Sciatic nerve (tissue), 2 donors: ENCODE measurements around the gene MKRN2OS. TPM values are rescaled to one million over a fixed set of nuclear protein-coding genes. Genes with fewer than 3 reads are reported as not detected.
A peak's percentile ranks its signal among the peaks of the same experiment; 100 is the strongest.

Experiments
- ATAC-seq: fragments of 200-7000 bp; cut with Tn5 transposase; one replicate; pipeline ENCODE4 v1.9.1; 2020; ENCODE audit warnings: mild to moderate bottlenecking, moderate library complexity
- DNase-seq: peaks from one replicate; pipeline ENCODE4 v3.0.0-alpha.2; 2020; ENCODE audit warnings: low spot score
- intact Hi-C: fragments of 100-400 bp; cut with DNase I; formaldehyde crosslinking; loops from one replicate; pipeline ENCODE4 v1.14.2; 2022
- total RNA-seq: library from RNA; stranded (reverse); fragmentation: NEBNext Ultra II Directional; extraction: Animal tissue kit (Norgen Biotek cat#: 25700); gene quantifications from one replicate; pipeline ENCODE4 v1.2.1, GENCODE V29; 2021
- donor health status: DM: no; HTN: no; CAD: no.
- donor health status: DM: no; HTN: no; CAD: no.

MKRN2OS gene
- total RNA-seq, 1 donor from 2014 or later = not detected

DNA sequence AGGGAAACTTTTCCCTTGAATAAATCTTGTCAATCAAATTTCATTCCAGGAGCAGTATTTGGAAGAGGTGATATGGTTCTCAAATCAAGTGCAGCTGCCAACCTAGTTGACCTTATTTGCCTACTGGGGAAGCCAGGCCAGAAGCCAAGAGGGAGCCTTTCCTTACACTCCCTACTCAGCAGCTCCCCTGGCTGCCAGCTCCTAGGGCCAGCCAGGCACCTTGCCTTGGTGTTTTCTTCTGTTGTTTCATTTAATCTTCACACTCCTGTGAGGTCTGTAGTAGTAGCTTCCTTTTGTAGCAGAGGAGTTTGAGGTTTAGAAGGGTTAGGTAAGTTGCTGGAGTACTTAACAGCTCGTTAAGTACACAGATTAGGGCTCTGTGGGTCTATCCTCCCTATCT, 22.6 kb downstream of the MKRN2OS start:
- DNase-seq = no peak
- ATAC-seq = no peak
- intact Hi-C loops = no loop called here

DNA sequence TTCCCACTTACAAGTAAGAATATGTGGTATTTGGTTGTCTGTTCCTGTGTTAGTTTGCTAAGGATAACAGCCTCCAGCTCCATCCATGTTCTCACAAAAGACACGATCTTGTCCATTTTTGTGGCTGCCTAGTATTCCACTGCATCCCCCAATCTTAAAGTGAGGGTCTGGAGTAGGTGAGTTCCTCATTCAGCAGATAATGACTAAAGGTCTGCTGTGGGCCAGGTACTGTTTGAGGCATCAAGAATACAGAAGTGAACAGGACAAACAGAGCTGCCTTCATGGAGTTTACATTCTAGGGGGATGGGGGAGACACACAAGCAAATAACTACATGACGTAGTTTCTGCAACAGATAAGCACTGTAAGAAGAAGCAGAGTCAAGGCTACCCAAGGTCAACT, 24.3 kb downstream of the MKRN2OS start:
- intact Hi-C loops = no loop called here
- no peak for ATAC-seq
- DNase-seq = no peak

DNA sequence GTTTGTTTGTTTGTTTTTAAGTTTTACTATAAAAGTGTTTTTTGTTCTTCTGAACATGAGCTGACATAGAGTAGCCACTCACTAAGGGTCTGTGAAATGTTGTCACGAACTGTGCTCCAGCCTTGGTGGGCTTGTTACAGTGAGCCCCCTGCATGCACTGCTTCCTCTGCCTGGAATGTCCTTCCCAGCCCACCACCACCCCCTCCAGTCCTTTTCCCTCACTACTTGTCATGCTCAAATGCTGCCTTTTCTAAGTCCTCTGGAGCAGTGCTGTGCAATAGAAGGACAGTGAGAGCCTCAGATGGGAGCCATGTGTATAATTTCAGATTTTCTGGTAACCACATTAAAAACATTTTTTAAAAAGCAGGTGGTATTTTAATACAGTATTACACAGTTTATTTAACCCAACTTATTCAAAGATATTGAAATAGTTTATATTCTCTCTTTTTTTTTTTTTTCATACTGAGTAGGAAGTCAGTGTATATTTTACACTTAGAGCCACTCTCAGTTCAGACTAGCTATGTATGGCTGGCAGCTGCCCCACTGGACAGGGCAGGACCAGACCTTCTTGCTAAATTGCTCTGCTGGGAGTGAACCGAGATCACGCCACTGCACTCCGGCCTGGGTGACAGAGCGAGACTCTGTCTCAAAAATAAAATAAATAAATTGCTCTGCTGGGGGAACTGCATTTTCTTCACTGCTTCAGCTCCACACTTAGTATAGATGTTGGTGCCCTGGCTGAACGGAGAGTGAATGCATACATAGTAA, 26.9 kb downstream of the MKRN2OS start:
- no peak for ATAC-seq

DNA sequence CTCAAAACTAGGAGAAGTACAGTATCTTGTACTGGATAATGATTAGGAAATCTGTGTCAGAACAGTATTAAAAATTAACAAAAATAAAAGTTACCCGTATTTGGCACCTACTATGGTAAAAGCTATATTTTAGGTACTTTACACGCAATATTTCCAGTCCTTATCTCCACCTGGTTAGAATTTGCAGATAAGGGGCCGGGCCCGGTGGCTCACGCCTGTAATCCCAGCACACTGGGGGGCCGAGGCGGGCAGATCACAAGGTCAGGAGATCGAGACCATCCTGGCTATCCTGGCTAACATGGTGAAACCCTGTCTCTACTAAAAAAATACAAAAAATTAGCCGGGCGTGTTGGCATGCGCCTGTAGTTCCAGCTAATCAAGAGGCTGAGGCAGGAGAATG, 28.4 kb downstream of the MKRN2OS start:
- ATAC-seq = no peak
- intact Hi-C loops = no loop called here
- DNase-seq = no peak

More for the DNA sequence above, 26.9 kb downstream of the MKRN2OS start:
- DNase-seq = no peak
- intact Hi-C loops = no loop called here

DNA sequence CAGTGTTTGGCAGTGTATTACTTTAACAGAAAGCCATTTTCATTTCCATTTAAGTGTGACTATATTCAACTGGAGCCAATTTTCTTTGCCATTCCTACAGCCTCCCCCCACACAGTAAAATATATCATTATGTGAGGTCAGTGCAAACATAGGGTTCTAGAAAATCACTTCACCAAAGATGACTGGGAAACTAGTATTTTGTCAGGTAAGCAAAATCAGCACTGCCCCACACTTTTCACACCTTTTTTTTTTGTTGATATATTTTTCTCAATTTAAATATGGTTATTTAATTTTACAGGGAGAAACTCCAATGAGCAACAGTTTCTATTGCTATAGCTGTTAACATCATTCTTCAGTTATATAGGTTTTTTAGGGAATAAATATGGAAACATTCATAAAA, 29.7 kb downstream of the MKRN2OS start:
- ATAC-seq = no peak
- no peak for DNase-seq

DNA sequence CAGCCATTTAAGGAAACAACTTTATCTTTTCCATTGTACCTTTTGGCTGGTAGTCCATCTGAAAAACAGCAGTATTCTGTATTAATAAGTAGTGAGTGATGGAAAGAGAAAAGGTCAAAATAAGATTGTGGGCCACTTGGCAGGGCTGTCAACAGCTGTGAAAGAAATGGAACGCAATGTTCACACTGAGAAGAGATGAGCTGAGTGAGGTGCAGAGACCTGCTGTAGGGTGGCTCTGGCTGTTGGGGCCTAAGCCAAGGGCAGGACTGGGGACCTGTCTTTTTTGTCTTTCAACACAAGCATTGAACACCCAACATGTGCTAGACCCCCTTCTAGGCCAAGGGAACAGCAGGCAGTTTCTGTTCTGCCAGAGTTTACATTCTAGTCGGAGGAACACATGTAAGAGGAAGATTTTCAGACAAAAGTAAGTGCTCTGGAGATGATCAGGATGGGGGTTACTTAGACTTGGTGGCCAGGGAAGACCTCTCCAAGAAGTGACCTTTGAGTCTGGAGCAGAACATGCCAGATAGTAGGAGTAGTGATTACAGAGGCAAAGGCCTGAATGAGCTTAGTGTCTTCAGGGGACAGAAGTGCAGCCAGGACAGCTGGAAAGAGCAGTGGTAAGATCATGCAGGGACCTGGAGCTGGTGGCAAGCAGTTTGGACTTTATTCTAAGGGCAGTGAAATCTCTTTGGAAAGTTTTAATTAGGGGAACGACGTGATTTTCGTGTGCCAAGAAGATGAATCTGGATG, 31.4 kb downstream of the MKRN2OS start:
- ATAC-seq (no peak), DNase-seq (no peak)
- intact Hi-C loops = no loop called here

More for the DNA sequence above, 29.7 kb downstream of the MKRN2OS start:
- intact Hi-C loops = no loop called here

DNA sequence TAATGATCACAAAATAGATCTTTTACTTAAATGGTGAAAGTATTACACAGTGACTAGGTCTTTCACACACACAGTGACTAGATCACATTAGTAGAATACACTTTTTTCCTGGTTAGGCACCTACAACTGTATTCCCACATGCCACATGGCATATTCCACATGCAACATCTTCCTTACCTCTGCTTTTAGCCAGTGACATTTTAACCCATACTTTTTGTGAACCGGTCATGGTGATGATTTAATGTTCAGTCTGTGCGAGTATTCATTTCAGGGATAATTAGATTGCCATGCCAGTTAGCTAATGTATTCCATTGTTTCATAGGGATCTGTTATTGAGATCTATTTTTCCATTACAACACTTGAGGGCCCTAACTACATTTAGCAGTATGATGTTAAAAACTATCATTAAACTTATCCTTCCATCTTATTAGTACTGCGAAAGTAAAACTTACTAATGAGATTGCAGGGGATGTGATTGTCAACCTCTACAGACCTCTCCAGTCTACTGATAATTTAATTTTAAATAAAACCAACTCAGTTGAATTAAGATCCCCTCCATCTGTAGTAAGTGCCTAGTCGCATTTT, 32.7 kb downstream of the MKRN2OS start:
- ATAC-seq (no peak), DNase-seq (no peak)
- intact Hi-C loops = no loop called here

DNA sequence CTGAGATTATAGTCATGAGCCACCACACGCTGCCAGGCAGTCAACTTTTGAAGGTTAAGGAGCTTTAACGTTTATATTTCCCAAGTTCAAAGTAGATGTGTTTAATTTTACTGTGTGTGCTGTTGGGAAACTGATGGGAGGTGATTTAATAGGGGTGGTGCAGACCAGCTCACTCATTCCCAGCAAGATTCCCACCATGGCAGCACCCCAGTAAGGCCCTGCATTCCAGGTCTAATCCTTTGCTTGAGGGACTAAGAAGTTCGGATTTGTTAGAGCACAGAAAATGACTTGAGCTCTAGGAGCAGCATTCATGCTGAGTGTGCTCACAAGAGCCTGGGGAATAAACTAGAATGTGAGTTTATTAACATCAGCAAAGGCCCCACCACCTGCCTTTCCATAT, 35.8 kb downstream of the MKRN2OS start:
- intact Hi-C loops = no loop called here
- DNase-seq = no peak

DNA sequence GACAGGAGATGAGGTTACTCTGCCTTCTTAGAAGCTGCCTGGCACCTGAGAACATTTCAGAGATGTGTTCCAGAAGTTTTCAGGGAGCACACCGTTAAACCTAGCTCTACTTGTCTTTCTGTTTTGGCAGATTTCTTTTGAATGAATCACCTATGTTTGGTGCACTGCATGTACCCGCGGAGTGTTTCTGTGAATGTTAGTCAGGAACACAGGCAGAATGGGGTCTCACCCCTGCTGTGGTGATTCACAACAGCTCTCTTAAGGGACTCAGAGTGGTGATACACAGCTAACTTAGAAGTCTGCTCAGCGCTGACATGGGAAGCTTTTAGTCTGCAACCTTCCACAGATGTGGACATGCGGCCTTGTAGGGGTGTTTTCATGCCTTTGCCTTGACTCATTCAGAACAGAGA, 37.0 kb downstream of the MKRN2OS start:
- DNase-seq = no peak
- intact Hi-C loops = no loop called here
- peak; percentile 72 for ATAC-seq

More for the DNA sequence above, 35.8 kb downstream of the MKRN2OS start:
- ATAC-seq = no peak

DNA sequence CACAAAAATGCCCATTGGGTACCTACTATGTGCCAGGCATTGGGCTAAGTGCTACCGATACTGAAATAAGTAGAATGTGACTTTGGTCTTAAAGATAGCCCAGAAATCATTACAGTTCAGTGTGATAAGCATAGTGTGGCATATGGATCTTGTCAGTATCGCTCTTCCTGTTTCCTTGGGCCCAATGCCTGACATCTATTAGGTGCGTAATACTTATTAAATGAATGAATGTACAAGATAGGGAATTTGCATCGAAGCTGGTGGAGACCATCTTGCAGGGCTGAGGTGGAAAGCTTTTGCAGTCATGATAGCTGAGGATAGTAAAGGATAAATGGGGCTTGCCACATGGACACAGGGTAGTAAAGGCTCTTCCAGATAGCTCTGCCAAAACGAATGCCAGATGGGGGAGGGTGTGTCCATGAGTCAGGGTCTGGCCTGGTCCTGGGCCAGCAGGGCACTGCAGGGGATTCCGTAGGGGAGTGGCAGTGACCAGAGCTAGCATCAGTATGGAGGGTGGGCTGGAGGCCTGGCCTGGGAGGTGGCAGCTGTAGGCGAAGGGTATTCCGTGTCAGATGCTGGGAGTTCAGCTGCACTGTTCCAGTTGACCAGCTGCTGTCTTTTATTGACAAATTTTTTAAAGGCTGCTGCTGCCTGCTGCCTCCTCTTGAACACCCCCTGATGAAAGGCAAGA, 37.6 kb downstream of the MKRN2OS start:
- DNase-seq (no peak), ATAC-seq (peak; percentile 10)
- intact Hi-C loops = no loop called here

DNA sequence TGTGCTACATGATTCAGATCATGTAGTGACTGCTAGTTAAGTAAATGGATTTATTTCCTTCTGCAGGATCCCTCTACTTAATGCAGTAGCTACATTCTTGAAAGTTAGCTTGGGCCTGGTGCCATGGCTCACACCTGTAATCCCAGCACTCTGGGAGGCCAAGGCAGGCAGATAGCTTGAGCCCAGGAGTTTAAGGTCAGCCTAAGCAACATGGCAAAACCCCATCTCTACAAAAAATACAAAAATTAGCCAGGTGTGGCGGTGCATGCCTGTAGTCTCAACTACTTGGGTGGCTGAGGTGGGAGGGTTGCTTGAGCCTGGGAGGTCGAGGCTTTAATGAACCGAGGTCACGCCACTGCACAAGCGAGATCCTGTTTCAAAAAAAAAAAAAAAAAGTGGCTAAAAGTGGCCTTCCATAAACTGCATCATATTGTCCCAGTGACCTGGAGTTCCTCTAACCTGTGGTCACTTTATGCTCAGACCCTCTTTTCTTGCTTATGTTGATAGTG, 39.0 kb downstream of the MKRN2OS start:
- ATAC-seq (no peak), DNase-seq (no peak)
- intact Hi-C loops = no loop called here

DNA sequence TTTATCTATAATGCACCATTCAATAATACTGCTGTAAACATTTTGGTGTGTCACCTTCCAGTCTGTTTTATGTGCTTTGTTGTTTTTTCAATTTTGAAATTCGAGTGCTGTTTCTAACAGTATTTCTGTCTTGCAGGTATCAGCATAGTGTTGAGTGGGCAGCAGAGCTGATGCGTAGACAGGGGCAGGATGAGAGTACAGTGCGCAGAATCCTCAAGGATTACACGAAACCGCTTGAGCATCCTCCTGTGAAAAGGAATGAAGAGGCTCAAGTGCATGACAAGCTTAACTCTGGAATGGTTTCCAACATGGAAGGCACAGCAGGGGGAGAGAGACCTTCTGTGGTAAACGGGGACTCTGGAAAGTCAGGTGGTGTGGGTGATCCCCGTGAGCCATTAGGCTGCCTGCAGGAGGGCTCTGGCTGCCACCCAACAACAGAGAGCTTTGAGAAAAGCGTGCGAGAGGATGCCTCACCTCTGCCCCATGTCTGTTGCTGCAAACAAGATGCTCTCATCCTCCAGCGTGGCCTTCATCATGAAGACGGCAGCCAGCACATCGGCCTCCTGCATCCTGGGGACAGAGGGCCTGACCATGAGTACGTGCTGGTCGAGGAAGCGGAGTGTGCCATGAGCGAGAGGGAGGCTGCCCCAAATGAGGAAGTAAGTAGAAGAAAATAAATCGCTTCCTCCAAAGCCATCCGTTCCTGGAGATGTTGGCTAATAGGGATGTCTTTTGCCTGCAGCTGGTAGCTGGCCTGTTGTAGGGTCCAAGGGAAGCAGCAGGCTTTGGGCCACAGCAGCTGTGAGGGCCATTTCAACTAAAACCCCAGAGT, 42.0 kb downstream of the MKRN2OS start:
- DNase-seq = no peak
- intact Hi-C loops = no loop called here

DNA sequence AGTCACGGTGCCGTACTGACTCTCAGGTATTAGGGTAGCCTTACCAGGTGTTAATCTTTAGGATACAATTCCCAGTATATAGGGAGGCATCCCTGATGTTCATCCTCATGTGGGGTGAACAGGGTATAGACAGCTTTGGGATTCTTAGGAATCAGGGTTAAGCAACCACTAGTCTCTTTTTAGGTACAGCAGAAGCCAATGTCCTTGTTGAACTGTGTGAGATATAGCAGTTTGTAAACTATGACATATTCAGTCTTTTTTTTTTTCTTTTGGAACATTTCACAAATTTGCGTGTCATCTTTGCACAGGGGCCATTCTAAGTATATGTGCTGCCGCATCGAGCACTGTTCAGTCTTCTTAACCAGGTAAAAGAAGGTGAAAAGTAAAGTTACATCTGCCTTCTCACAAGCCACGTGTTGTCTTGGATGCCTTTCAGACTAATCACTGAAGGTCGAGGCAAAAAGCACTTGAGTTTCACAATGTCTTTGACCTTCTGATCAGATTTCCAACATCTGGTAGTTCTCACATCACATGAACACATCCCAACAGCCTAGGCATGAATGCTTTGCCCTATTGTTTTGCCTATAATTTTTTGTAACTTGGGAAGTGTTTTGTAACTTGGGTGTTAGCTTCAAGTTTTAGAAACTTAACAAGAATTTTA, 43.8 kb downstream of the MKRN2OS start:
- ATAC-seq (peak; percentile 92), DNase-seq (no peak)
- intact Hi-C loops = no loop called here

More for the DNA sequence above, 42.0 kb downstream of the MKRN2OS start:
- ATAC-seq = no peak

DNA sequence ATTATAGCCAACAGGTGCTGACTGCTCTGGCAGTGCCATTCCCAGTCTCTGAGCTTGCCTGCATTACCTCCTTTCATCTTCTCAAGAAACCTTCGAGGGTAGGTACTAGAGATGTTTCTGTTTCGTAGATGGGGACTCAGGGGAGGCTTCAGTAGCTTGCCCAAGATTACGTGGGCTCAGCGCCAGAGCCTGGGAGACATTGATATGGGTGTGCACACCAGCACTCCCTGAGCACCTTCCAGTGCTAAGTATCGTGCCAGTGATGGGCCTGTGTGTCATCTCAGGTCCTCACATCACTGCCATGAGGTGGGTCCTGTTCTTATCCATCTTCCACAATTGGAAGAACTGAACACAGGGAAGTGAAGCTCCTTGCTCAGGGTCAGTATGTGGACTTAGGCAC, 45.8 kb downstream of the MKRN2OS start:
- intact Hi-C loops = loop anchor here (1.0 kb wide), 1 partner anchor 16 kb away; no protein-coding TSS in a partner anchor
- DNase-seq (no peak), ATAC-seq (no peak)

DNA sequence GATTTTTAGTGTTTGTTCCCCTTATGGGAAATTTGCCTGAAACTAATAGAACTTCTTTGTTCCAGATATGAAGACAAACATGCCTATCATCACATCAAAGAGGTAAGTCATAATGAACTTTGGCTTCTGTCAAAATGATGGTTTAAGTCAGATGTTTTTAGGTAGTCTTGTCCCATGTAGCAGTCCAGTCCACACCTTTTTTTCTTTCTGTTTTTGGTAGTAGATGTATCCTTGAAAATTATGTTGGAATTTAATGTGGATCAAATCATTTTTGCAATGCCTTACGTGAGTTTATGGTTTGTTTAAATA, 48.9 kb downstream of the MKRN2OS start:
- no peak for ATAC-seq
- intact Hi-C loops = no loop called here
- no peak for DNase-seq

DNA sequence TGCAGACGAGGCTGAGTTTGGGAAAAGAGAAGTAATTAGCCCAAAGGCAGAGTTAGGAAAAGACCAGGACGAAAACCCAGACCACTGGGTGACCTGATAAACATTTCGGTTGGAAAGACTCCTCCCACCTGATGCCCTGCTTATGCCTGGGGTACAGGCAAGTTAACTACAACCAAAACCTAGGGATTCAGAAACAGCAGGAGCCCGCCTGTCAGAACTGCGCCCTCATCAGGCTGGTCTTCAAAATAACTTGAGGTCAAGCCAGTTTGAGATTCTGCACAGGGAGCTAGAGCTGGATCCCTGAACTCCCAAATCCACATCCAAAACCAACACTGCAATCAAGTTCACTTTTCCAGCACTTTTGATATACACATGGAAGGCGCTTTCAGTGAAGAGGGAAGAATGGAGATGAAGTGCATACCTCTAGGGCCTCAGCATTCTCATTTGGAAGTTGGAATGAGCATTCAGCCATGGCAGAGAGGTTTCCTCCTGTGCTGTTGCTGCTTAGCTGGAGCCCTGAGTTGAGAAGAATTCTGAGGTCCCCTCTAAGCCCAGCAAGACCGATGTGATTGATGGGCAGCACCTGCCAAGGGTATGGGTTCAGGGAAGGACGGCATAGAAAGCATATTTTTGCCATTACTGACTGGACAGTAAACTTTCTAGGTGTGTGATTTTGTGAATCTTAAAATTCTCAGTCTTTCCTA, 49.4 kb downstream of the MKRN2OS start:
- ATAC-seq (no peak), DNase-seq (no peak)
- intact Hi-C loops = no loop called here

DNA sequence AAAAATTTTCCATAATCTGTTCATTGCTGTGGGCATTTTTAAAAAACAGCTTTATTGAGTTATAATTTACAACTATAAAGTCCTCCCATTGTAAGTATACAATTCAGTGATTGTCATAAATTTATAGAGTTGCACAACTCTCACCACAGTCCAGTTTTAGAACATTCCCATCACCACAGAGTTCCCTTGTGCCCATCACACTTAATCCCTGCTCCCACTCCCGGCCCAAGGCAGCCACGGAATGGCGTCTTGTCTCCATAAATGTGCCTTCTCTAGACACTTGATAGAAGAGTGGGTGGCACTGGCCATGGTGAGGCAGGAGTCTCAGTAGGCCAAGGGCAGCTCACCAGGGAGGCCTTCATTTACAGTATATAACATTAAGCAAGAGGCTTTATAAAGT, 54.8 kb downstream of the MKRN2OS start:
- ATAC-seq (no peak), DNase-seq (no peak)
- intact Hi-C loops = no loop called here

DNA sequence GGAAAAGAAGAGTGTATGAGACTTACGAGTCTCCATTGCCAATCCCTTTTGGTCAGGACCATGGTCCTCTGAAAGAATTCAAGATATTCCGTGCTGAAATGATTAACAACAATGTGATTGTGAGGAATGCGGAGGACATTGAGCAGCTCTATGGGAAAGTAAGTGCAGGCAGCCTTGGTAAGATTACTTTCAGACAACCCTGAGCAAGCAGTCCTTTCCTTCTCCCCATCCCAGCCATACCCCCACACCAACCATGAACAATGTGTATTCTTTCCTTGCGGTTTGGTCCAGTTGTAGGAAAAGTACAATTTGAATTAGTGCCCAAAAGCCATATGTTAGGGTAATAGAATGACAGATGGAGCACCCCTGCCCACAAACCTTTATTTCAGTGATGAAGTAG, 55.5 kb downstream of the MKRN2OS start:
- ATAC-seq (no peak), DNase-seq (no peak)
- intact Hi-C loops = no loop called here
